ENCODE results near the gene ANXA10.

Gene ANXA10

DNA sequence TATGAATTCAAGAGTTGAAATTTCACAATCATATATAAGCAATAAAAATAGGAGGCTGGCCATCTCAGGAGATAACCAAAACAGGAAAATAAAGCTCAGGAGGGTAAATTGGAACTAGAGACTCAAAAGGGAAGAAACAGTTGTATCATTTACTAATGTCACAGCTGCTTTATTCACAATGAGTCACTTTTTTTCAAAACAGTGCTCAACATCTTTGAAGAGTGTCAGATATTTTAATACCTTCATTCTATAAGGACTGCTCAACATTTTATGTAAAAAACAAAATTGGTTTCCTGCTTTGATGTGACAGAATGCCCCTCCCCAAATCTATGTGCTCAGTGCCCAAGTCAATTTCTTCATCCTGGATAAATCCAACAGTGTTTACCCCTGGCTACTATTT is 128.6 kb downstream of the ANXA10 start:
- H3K4me3 ChIP-seq (ENCODE audit: low read depth, low read length) = no peak overlapping the region
- no peak for DNase-seq (ENCODE audit: low read depth)
- TF ChIP-seq, protein P1, sequence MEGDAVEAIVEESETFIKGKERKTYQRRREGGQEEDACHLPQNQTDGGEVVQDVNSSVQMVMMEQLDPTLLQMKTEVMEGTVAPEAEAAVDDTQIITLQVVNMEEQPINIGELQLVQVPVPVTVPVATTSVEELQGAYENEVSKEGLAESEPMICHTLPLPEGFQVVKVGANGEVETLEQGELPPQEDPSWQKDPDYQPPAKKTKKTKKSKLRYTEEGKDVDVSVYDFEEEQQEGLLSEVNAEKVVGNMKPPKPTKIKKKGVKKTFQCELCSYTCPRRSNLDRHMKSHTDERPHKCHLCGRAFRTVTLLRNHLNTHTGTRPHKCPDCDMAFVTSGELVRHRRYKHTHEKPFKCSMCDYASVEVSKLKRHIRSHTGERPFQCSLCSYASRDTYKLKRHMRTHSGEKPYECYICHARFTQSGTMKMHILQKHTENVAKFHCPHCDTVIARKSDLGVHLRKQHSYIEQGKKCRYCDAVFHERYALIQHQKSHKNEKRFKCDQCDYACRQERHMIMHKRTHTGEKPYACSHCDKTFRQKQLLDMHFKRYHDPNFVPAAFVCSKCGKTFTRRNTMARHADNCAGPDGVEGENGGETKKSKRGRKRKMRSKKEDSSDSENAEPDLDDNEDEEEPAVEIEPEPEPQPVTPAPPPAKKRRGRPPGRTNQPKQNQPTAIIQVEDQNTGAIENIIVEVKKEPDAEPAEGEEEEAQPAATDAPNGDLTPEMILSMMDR (IDR thresholded peaks at IDR 0.05; ENCODE audit: control insufficient read depth, extremely low read depth, insufficient read depth) = no peak

DNA sequence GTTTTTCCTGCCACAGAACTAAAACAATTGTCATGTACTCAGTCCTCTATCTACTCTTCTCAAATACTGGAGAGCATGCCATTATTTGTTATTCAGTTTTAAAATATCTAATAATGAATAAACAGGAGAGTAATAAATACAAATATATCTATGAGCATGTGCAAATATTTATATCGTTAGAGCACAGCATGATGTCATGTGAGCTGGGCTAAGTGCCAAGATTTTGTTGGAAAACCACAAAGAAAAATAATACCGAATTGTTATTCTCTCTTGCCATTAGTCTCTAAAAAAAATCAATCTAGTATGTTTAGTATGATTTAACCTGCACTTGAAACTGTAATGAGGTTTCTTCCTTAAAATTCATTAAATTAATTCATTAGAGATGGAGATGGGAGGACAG is 129.0 kb downstream of the ANXA10 start:
- DNase-seq (ENCODE audit: low read depth) = peak; percentile 64
- TF ChIP-seq, protein P1 (IDR thresholded peaks at IDR 0.05; ENCODE audit: control insufficient read depth, extremely low read depth, insufficient read depth) = no peak
- no peak overlapping the region for H3K4me3 ChIP-seq (ENCODE audit: low read depth, low read length)

All from LNCaP clone FGC (cell line).